HepG2 (cell line): ENCODE data around the gene XPNPEP2. TPM values are rescaled to one million over a fixed set of nuclear protein-coding genes. Genes with fewer than 3 reads are reported as not detected.

Experiments
- ATF1 ChIP-seq: IDR thresholded peaks from 2 replicates; pipeline ENCODE4 v1.6.1; 2016; ENCODE audit warnings: mild to moderate bottlenecking, control low read depth
- DPF2 ChIP-seq: sonication (generic); formaldehyde crosslinking; IDR thresholded peaks from 2 replicates; pipeline ENCODE4 v1.4.0; 2020; ENCODE audit warnings: mild to moderate bottlenecking, low read depth, missing genetic modification reagents, borderline replicate concordance
- ETV5 ChIP-seq: IDR thresholded peaks from 2 replicates; pipeline ENCODE4 v1.6.1; 2018; ENCODE audit warnings: missing biosample characterization, missing genetic modification reagents, inconsistent platforms, borderline replicate concordance
- HNF4A ChIP-seq: sonication (generic); formaldehyde crosslinking; IDR thresholded peaks from 2 replicates; pipeline ENCODE4 v1.4.0; 2020; ENCODE audit warnings: missing genetic modification reagents
- HNF4G ChIP-seq, 2 experiments: sonication (generic) in 1 of 2; formaldehyde crosslinking in 1 of 2; IDR thresholded peaks; 2 replicates each; pipeline versions ENCODE4 v1.4.0 to v1.6.1; 2011 to 2020; ENCODE audit warnings: borderline replicate concordance in 2 of 2, low read depth in 2 of 2, mild to moderate bottlenecking in 2 of 2, low read length in 1 of 2, missing genetic modification reagents in 1 of 2, moderate library complexity in 1 of 2
- IKZF4 ChIP-seq: sonication (generic); formaldehyde crosslinking; IDR thresholded peaks from 2 replicates; pipeline ENCODE4 v1.5.1; 2020; ENCODE audit warnings: borderline replicate concordance, mild to moderate bottlenecking, low read depth, missing genetic modification reagents; ENCODE audit errors: not compliant biosample characterization
- JUND ChIP-seq: sonication (generic); formaldehyde crosslinking; IDR thresholded peaks from 2 replicates; pipeline ENCODE4 v1.8.0; 2022; ENCODE audit warnings: mild to moderate bottlenecking, missing genetic modification reagents
- MAF1 ChIP-seq: sonication (generic); formaldehyde crosslinking; IDR thresholded peaks from 2 replicates; pipeline ENCODE4 v1.5.0; 2020; ENCODE audit warnings: missing genetic modification reagents, borderline replicate concordance
- MIXL1 ChIP-seq: IDR thresholded peaks from 2 replicates; pipeline ENCODE4 v1.6.1; 2016
- NCOA5 ChIP-seq: sonication (generic); formaldehyde crosslinking; IDR thresholded peaks from 2 replicates; pipeline ENCODE4 v1.4.0; 2020; ENCODE audit warnings: missing genetic modification reagents
- NR2F6 ChIP-seq, 2 experiments: IDR thresholded peaks; 2 replicates each; pipeline ENCODE4 v1.6.1; 2016; ENCODE audit warnings: antibody characterized with exemption in 1 of 2, mild to moderate bottlenecking in 1 of 2
- PATZ1 ChIP-seq: sonication (generic); formaldehyde crosslinking; IDR thresholded peaks from 2 replicates; pipeline ENCODE4 v1.4.0; 2020; ENCODE audit warnings: missing genetic modification reagents
- PLRG1 ChIP-seq: fragments of 450-650 bp; conservative IDR thresholded peaks from 2 replicates; pipeline ENCODE4 v1.6.1; 2016
- SETDB1 ChIP-seq: sonication (generic); formaldehyde crosslinking; IDR thresholded peaks from 2 replicates; pipeline ENCODE4 v1.5.1; 2020; ENCODE audit warnings: missing genetic modification reagents, mild to moderate bottlenecking, borderline replicate concordance
- SMAD1 ChIP-seq: sonication (generic); formaldehyde crosslinking; IDR thresholded peaks from 2 replicates; pipeline ENCODE4 v1.4.0; 2020; ENCODE audit warnings: missing genetic modification reagents, low read depth, mild to moderate bottlenecking, borderline replicate concordance
- SNRNP70 ChIP-seq: fragments of 200-400 bp; formaldehyde crosslinking; IDR thresholded peaks from 2 replicates; pipeline ENCODE4 v1.6.1; 2017; ENCODE audit warnings: mild to moderate bottlenecking, low read depth, low read length, moderate library complexity
- ZBTB38 ChIP-seq: sonication (generic); formaldehyde crosslinking; IDR thresholded peaks from 2 replicates; pipeline ENCODE4 v1.5.1; 2020; ENCODE audit warnings: mild to moderate bottlenecking, missing genetic modification reagents
- ZNF136 ChIP-seq: sonication (generic); formaldehyde crosslinking; IDR thresholded peaks from 2 replicates; pipeline ENCODE4 v1.8.1; 2022; ENCODE audit warnings: low read depth, mild to moderate bottlenecking, moderate library complexity, missing genetic modification reagents
- ZNF317 ChIP-seq: sonication (generic); formaldehyde crosslinking; IDR thresholded peaks from 2 replicates; pipeline ENCODE4 v1.5.0; 2020; ENCODE audit warnings: mild to moderate bottlenecking, missing genetic modification reagents
- ZNF563 ChIP-seq: sonication (generic); formaldehyde crosslinking; IDR thresholded peaks from 2 replicates; pipeline ENCODE4 v1.8.0; 2022; ENCODE audit warnings: mild to moderate bottlenecking, moderate library complexity, missing genetic modification reagents
- polyA plus RNA-seq, 8 experiments: library from polyadenylated mRNA; depleted of rRNA in 3 of 8; stranded (reverse) in 7 of 8; unstranded in 1 of 8; fragments of >200 nt; fragmentation: Illumina TruSeq in 4 of 8; extraction: Trizol in 4 of 8; gene quantifications; 2 replicates each; pipeline versions ENCODE4 v1.2.1 to v1.2.3, GENCODE V29; 2011 to 2016; ENCODE audit warnings: low read depth in 4 of 8, missing spikeins in 1 of 8, mixed read lengths in 1 of 8; ENCODE audit not compliant: insufficient read depth in 1 of 8
- total RNA-seq, 5 experiments: library from RNA; depleted of rRNA; stranded (reverse); fragments of >200 nt; fragmentation: Illumina TruSeq; extraction: Trizol; gene quantifications; 2 replicates each; pipeline ENCODE4 v1.2.3, GENCODE V29; 2016; ENCODE audit warnings: low read depth in 1 of 5
- TF ChIP-seq, protein P1 (sequence below): IDR thresholded peaks from 2 replicates; pipeline ENCODE4 v1.6.1; 2016
- TF ChIP-seq, protein P2 (sequence below): sonication (generic); formaldehyde crosslinking; conservative IDR thresholded peaks from 2 replicates; pipeline ENCODE4 v1.4.0; 2020; ENCODE audit warnings: mild to moderate bottlenecking, missing genetic modification reagents, moderate library complexity
- TF ChIP-seq, protein P3 (sequence below): IDR thresholded peaks from 2 replicates; pipeline ENCODE4 v1.6.1; 2016; ENCODE audit warnings: missing biosample characterization, missing genetic modification reagents, low read depth

The XPNPEP2 gene
- total and polyA plus RNA-seq, 2 of the 13 experiments (the other 11 are each of a cell fraction or from before 2014, with no cell fraction given), result 1.1 to 1.8 TPM

DNA sequence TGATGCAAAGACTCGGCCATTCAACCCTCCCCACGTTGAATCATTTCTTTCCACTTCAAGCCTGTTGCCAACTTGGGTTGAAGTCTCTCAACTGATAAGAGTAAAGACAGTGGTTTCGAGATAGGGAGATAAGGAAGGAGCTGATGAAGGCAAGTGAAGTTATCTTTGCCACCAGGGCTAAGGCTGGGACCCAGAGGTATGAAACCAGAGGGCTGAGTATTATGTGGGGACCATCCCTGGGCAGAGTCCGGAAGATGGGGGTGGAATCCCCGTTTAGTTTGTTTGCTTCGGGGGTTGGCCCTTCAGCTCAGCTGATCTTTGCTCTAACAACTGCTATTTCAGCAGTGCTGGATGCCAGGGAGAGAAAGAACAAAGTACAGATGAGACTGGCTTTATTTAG is 2.3 kb upstream of the XPNPEP2 start (continued):
- TF ChIP-seq ZNF563 (CRISPR knock-in tag) (no peak), HNF4A (CRISPR knock-in tag) (peak; percentile 80), JUND (CRISPR knock-in tag) (no peak), ZNF317 (no peak), DPF2 (CRISPR knock-in tag) (no peak), PATZ1 (CRISPR knock-in tag) (0 out of 2 replicates have a peak, but pooled peaks have one; percentile 20), PLRG1 (no peak), ATF1 (CRISPR knock-in tag) (no peak), HNF4G (IDR thresholded peaks at IDR 0.05; ENCODE audit: borderline replicate concordance, low read depth, low read length) (peak; percentile 63), HNF4G (CRISPR knock-in tag; IDR thresholded peaks at IDR 0.05; ENCODE audit: borderline replicate concordance, low read depth) (no peak), MIXL1 (CRISPR knock-in tag) (no peak), NR2F6 (IDR thresholded peaks at IDR 0.05) (no peak), NR2F6 (CRISPR knock-in tag; IDR thresholded peaks at IDR 0.05) (no peak), SNRNP70 (no peak), MAF1 (no peak), ZBTB38 (CRISPR knock-in tag) (no peak), ETV5 (peak; percentile 29; the same call in 1 of the 2 replicates), SETDB1 (CRISPR knock-in tag) (no peak), NCOA5 (CRISPR knock-in tag) (no peak), SMAD1 (CRISPR knock-in tag) (no peak), ZNF136 (CRISPR knock-in tag) (no peak), IKZF4 (CRISPR knock-in tag) (no peak)
- TF ChIP-seq, protein P1, sequence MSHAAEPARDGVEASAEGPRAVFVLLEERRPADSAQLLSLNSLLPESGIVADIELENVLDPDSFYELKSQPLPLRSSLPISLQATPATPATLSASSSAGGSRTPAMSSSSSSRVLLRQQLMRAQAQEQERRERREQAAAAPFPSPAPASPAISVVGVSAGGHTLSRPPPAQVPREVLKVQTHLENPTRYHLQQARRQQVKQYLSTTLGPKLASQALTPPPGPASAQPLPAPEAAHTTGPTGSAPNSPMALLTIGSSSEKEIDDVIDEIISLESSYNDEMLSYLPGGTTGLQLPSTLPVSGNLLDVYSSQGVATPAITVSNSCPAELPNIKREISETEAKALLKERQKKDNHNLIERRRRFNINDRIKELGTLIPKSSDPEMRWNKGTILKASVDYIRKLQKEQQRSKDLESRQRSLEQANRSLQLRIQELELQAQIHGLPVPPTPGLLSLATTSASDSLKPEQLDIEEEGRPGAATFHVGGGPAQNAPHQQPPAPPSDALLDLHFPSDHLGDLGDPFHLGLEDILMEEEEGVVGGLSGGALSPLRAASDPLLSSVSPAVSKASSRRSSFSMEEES (CRISPR knock-in tag), result 0 out of 2 replicates have a peak, but pooled peaks have one; percentile 30
- TF ChIP-seq, protein P2, sequence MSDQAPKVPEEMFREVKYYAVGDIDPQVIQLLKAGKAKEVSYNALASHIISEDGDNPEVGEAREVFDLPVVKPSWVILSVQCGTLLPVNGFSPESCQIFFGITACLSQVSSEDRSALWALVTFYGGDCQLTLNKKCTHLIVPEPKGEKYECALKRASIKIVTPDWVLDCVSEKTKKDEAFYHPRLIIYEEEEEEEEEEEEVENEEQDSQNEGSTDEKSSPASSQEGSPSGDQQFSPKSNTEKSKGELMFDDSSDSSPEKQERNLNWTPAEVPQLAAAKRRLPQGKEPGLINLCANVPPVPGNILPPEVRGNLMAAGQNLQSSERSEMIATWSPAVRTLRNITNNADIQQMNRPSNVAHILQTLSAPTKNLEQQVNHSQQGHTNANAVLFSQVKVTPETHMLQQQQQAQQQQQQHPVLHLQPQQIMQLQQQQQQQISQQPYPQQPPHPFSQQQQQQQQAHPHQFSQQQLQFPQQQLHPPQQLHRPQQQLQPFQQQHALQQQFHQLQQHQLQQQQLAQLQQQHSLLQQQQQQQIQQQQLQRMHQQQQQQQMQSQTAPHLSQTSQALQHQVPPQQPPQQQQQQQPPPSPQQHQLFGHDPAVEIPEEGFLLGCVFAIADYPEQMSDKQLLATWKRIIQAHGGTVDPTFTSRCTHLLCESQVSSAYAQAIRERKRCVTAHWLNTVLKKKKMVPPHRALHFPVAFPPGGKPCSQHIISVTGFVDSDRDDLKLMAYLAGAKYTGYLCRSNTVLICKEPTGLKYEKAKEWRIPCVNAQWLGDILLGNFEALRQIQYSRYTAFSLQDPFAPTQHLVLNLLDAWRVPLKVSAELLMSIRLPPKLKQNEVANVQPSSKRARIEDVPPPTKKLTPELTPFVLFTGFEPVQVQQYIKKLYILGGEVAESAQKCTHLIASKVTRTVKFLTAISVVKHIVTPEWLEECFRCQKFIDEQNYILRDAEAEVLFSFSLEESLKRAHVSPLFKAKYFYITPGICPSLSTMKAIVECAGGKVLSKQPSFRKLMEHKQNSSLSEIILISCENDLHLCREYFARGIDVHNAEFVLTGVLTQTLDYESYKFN (CRISPR knock-in tag), result peak; percentile 85
- TF ChIP-seq, protein P3, sequence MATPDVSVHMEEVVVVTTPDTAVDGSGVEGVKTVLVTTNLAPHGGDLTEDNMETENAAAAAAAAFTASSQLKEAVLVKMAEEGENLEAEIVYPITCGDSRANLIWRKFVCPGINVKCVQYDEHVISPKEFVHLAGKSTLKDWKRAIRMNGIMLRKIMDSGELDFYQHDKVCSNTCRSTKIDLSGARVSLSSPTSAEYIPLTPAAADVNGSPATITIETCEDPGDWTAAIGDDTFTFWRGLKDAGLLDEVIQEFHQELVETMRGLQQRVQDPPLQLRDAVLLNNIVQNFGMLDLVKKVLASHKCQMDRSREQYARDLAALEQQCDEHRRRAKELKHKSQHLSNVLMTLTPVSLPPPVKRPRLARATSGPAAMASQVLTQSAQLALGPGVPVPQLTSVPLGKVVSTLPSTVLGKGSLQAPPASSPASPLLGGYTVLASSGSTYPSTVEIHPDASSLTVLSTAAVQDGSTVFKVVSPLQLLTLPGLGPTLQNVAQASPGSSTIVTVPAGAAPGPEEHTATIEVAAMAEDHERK (CRISPR knock-in tag), result no peak
